GM19438 (cell line): Measurements from ENCODE around the gene CDH15.
"Not testable (repeated sequence)": the region's sequence is repeated elsewhere in the genome, so short reads cannot be mapped to it uniquely, and the experiment has no call there.

Experiments used
- ATAC-seq: cut with Tn5 transposase; IDR thresholded peaks from one replicate; pipeline ENCODE4 v1.9.1; 2021; ENCODE audit warnings: low read depth; ENCODE audit not compliant: unreplicated experiment

The CDH15 gene

DNA sequence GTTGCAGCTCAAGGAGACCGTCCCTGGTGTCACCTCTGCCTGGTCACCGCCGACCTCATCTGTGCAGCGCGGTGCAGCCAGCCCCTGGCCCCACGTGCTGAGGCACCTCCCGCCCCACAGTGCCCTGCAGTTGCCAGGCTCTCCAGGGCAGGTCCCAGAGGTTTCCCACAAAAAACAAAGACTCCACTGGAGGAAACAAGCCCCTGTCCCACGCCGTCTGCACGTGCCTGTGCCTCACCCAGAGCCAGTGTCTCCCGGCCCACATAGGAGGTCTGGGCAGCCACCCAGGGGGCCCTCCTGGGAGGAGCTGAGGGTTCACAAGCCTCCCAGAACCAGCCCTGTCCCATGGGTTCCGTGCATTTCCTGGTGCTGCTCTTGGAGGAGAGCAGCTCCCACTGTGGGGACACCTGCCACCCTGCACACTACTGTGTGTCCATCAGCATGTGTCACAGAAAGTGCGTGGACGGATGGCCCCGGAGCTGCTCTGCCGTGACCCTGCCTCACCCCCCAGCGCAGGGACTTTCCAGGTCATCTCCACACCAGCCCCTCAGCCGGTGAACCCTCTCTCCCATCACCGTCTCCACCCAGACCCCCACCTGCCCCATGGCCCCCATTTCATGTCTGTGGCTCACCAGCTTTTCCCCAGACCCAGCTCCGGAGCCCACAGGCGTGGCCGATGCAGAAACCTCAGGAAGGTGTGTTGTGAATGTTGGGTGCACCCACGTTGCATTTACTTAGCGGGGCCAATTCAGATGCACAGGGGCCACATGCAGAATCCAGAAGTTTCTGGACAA, 17.0 kb upstream of the CDH15 start:
- no peak for ATAC-seq

DNA sequence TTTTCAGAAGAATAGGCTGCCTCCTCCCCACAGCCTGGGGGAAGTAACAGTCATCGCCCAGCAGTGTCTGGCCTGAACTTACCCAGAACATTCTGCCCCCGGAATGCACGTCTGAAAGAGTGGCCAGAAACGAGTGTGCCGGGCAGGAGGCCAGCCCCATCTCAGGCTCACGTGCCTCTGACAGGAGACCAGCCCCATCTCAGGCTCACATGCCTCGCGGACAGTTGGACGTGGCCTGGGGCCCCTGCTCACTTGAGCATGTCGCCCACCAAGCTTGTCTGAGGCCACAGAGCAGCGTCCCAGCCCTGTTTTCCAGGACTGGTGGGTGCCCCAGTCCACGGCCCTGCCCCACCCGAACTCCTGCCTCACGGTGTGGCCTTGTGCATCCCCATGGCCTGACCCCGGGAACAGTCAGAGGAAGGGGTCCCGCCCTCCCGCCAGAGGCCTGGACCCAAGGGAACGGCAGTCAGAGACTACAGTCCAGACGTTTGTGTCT, 16.3 kb upstream of the CDH15 start:
- ATAC-seq: no peak

DNA sequence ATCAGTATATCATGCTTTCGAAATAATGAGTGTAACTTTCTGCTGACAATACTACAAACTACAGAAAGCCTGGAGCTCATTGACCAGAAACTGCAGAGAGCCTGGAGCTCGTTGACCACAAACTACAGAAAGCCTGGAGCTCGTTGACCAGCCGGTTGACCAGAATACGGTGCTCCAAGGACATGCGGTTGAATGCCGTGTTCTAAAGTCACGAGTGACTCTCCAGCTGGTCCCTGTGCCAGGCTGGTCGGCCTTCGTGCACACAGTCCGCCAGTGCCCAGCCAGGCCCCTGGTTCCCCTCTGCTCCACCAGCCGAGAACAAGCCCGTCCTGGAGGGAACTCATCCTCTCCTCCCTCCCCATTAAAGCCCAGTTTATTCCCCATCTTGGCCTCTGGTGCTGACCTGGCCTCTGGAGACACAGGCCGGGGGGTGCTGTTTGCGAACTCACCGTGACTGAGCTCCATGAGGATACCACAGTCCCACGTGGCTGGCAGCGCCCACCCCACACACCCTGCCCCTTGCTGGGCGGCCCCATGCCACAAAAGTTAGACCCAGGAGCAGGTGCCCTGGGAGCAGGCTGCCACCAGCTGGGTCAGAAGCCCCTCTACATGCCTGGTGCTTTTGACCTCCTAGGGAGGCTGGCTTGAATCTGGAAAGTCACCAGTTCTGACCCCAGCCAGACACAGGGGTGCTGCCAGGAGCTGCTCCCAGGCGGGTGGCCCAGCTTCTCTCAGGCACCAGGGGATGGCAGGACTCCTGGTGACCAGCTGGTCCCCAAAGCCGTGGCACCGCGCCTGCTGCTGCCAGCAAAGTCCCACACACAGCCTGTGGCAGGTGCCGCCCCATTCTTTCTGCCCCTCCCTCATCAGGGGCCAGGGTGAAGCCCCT, 15.5 kb upstream of the CDH15 start:
- no peak for ATAC-seq

DNA sequence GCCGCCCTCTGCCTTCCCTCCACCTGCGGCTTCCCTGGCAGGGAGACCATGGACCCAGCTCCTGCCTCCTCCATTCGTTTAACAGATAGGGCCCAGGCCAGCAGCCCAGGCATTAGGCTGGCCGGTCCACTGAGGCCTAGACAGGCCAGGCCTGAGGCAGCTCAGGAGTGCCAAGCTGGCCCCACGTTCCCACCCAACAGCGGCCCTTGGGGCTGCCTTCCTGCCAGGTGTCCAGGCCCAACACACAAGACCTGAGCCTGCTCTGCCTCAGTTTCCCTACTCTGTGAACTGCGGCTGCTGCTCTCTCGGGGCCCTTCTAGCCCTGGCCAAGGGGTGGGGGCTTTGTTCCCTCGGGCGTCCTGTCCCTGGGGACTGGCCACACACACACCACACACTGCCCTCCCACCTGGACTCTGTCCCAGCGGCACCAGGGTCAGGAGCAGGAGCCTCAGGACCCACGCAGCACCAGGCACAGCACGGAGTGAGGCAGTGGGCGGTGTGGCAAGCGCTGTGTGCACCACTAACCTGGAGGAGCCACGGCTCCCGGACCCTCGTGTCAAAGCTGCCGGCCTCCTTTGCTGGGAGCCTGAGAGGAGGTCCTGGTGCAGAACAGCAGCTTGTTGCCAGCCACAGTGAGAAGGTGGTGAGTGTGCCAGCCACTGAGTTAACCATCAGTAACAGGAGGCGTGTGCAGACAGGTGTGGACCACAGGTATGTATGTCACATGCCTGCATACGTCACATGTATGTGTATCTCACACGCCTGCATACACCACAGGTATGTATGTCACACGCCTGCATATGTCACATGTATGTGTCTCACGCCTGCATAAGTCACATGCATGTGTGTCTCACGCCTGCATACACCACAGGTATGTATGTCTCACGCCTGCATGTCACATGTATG, 14.6 kb upstream of the CDH15 start:
- ATAC-seq: no peak

DNA sequence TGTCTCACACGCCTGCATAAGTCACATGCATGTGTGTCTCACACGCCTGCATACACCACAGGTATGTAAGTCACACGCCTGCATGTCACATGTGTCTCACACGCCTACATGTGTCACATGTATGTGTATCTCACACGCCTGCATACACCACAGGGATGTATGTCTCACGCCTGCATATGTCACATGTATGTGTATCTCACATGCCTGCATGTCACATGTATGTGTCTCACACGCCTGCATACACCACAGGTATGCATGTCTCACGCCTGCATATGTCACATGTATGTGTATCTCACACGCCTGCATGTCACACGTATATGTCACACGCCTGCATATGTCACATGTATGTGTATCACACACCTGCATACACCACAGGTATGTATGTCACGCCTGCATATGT, 13.8 kb upstream of the CDH15 start:
- ATAC-seq: no peak

DNA sequence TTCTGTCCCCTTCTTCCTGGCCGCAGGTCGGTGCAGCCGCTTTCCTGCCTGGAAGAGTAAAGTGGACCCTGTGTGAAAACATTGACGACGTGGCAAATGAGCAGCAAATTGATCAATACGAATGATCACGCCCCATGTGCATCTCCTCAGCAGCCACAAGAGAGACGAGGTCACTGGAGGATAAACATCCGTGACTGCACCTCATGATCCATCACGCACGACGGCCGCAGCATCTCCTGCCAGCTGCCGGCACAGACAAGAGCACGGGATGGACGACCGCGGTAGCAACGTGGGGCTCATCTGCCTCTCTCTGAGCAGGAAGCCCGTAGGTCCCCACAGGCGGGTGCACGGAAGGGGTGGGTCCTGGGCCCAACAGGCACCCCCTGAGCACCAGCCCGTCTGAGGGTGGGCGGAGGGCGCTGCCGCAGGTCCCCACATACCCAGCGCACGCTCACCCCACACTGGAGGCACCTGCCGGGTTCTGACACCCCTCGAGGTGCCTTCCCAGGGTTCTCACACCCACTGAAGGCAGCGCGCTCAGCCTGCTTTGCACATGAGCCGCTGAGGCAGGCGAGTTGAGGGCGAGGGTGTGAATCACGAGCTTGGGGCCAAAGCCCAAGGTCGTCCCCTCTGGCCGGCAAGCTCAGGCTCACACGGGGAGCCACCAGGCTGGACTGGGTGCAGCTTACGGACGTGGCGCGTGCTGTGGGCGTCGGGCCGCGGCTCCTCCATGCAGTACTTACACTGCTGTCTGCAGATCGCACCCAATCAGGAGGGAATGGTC, 12.3 kb upstream of the CDH15 start:
- no peak for ATAC-seq

DNA sequence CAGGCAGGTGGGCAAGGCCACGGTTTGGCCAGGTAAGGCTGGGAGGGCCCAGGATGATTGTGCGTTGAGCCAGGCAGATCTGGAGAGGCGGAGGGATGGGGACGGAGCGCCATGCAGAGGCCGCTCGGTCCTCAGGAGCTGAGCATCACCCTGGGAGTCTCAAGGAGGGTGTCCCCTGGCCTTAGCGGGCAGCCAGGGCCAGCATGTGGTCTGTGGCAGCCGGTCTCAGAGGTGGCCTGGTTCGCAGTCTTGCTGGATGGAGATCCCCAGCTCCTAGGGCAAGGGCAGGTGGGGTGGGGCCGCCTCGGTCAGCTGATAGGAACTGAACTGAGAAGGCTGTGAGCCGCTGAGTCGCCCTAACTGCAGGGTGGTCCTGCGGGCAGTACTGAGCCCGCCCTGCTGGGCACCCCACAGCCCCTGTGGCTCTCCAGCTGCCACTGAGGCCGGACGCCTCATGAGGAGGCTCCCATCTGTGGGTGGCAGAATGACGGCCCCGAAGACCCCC, 11.6 kb upstream of the CDH15 start:
- no peak for ATAC-seq

DNA sequence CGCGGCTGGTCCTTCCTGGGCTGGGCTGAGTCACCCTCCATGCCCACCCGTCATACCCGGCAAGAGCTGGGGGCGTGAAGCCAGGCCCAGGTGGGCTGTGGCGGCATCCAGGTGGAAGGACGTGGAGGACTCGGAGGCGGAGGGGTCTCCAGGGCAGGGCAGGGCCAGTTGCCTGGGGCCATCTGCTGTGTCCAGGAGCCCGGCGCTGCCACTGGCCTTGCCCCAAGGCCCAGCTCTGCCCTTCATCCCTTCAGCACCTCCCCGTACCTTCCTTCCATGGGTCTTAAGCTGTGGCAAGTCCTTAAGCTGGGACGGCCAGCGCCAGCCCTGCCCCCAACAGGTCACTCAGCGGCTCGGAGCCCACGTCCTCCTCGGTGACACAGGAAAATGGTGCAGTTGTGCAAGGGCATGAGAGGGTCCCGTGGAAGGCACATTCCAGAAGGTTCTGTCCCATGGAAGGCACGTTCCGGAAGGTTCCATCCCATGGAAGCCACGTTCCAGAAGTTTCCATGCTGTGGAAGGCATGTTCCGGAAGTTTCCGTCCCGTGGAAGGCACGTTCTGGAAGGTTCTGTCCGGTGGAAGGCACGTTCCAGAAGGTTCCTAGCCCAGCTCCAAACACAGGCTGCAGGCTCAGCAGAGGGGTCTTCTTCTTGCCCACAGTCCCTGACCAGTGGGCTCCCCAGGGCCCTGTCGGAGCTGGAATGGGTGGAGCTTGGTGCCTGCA, 10.4 kb upstream of the CDH15 start:
- no peak for ATAC-seq

DNA sequence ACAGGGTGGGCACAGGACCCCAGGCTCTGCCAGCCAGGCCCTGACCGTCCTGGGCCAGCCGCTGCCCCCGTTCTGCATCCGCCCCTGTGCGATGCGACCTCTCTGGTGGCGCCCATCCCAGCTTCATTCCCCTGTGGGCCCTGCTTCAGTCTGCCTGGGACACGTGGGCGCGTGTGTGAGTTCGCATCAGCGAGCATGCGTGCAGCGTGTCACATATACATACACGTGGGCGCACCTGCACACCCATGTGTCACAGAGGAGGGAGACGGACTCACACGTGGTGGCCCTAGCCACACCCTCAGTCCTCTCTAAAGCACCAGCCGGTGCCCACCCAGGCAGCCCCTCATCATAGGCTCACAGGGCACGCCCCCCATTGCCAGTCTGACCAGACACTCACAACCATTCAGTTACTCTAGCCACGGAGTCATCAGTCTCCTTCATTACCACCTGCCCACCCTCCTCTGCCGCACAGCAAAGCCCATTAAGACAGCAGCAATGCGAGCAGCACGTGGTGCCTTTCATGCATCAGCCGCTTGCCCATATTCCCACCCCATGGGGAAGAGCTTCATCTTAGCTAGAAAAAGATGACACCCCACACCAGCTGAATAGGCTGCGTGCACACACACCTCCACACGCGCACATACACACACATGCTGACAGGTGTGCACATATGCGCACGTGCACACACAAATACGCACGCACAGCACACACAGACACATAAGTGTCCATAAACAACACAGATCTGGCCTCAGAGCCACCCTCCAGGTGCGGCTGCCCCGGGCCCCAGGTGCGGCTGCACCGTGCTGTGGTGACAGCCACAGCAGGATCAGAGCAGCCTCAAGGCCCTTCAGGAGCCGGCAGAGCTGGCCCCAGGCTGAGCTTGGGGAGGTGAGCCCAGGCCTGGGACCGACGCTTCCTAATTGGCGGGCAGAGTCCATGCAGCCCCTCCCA, 9.5 kb upstream of the CDH15 start:
- ATAC-seq: no peak

DNA sequence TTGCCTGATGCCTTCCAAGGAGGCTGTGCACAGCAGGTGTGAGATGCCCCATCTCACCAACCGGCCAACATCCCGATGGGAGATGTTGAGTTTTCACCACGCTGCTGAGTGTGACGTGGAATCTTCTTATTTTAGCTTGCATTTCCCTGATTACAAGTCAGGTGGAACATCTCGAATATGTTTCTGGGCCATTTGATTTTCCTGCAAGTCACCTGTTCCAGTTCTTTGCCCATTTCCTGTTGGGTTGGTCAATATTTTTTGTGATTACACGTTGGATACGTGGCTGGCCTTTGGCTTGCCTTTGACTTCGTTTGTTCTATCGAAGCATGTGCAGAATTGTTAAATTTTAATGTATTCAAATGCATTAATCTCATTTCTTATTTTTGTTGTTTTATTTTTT, 8.3 kb upstream of the CDH15 start:
- no peak for ATAC-seq

DNA sequence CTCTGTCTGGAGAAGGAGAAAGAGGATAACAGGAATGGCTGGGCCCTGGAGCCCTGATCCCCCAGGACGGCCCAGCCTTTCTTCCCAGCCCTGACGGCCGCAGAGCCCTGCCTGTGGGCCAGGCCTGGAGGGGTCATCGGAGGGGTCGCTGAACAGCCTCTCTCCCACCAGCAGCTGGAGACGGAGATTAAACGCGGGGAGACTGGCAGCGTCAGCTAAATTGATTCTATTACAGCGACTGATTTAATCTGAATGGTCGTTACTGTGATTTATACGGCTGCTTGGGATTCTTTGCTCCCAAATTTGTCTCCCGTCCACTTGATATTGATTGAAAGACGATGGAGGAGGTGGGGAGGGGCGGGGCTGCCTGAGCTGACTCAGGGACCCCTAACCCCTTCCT, 7.1 kb upstream of the CDH15 start:
- ATAC-seq: no peak

DNA sequence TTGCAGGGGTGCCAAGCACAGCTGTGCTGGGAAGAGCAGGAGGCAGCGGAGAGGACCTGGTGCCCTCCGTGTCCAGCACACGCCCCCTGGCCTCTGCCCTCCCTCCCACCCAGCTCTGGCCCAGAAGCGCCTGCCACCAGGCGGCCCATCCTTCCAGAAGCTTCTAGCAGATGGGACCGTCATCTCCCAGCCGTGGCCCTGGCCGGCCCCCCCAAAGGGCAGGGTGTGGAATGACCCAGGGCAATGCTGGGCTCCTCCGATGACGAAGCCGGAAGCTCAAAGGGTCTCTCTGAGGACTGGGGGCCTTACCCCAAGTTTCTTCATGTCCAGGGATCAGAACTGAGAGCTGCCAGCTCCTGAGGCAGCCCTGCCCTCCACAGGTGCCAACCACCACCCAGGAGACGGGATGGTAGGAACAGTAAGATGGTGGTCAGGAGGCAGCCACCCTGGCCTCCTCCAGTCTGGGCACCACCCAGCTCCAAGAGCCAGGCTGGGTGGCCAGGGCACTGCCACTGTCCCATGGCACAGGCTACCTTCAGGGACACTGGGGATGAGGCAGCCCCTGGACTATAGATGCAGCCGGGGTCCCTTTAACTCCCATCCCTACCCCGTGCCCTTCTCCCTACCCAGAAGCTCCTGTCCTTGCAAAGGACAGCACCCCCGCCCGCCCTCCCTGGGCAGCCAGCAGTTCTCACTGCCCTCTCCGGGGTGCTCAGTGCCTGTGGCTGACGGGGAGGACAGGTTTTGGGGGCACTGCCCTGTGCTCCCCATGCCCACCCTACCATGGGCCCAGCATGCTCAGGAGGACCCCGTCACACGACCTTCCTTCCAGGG, 6.5 kb upstream of the CDH15 start:
- no peak for ATAC-seq

DNA sequence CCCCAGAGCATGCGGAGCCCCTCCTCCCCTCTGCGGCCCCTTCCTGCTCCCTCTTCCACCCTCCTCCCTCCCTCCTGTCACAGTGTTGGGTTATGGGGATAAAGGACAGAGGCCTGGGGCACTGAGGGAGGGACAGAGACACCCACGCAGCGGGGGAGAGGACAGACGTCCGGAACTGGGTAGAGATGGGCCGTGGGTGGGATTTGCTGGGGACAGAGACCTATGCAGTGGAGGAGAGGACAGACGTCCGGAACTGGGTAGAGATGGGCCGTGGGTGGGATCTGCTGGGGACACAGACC, 5.9 kb upstream of the CDH15 start:
- not testable (repeated sequence) for ATAC-seq

DNA sequence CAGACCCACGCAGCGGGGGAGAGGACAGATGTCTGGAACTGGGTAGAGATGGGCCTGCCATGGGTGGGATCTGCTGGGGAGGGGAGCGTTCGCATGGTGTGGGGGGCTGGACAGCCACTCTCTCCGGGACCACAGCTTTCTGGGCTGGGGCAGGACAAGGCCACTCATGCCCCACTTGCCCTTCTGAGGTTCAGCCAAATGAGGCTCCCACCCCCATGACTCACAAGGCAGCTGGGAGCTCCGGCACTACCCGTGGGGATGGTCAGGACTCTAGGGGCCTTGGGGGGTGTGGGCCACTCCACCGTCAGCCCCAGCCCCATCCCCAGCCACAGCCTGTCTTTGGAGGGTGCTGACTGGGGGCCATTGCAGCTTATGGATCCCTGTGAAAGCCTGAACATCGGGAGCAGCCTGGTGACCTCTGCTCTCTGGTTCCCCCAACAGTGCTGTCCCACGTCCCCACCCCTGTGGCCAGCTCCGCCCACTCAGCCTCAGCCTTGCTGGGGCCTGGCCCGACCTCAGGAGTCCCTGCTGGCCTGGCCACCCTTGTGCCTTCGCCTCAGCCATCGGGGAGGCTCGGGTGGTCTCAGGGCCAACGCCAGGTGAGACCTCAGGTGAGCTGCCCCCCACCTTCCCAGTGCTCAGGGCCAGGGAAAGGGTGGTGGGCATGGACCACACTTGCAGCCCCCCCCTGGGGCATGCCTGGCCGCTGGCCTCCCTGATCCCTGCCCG, 4.7 kb upstream of the CDH15 start:
- no peak for ATAC-seq

DNA sequence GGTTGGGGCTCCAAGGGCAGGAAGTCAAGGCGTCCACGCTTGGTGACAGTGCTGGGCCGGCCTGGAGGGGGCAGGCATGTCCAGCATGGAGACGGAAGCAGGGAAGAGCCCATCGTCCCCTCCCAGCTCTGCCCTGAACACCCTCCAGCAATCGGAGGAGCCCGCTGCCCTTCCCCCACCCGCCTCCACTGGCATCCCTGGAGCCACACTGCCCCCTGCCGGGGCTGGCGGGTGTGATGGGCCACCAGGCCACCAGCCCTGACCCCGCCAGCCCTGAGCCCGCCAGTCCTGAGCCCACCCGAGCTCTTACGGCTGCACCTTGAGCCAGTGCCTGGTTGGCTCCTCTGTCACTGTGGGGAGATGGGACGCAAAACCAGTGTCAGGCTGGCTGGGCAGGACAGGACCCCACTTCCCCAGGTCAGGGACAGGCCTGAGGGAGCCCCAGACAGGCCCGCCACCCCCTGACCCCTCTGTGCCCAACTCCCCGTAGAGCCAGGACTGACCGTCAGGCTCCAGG, 4.1 kb upstream of the CDH15 start:
- no peak for ATAC-seq

DNA sequence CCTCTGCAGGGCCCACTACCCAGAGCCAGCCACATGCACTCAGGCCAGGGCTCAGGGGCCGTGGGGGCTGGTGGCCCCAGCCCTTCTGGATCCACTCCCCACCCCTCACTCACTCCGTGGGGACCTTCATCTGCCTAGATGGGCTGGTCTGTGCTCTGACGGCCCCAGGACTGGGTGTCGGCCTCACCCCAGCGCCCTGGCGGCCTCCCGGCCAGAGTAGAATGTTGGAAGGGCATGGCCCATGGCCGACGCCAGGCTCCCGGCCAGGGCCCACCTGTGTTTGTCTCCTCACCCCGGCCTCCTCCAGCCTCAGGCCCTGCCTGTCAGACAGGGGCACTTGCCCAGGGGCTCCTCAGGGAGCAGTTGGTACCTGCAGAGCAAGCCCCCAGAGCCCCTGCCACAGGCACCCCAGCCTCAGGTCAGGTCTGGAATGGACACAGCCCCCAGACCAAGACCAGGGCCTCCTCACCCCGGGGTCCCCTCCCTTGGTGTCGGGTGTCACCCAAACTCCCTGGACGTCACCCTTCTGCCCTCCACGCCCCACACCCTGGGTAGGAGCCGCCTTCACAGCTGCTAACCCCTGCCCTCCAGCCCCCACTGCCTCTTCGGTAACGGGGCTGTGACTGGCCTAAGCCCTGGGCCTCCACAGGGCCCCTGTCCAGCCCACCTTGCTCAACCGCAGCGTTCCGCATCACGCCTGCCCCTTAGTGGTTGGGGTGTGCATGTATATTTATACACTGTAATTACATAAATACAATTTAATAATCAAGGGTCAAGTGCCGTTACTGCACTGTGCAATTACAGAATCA, 3.0 kb upstream of the CDH15 start:
- no peak for ATAC-seq
